Measurements from ENCODE around the gene EXOC8. TPM values are rescaled to one million over a fixed set of nuclear protein-coding genes. Genes with fewer than 3 reads are reported as not detected.
"Not testable (repeated sequence)": the region's sequence is repeated elsewhere in the genome, so short reads cannot be mapped to it uniquely, and the experiment has no call there.

Gene EXOC8
- total RNA-seq, 1 donor from 2014 or later: 13.1 TPM

DNA sequence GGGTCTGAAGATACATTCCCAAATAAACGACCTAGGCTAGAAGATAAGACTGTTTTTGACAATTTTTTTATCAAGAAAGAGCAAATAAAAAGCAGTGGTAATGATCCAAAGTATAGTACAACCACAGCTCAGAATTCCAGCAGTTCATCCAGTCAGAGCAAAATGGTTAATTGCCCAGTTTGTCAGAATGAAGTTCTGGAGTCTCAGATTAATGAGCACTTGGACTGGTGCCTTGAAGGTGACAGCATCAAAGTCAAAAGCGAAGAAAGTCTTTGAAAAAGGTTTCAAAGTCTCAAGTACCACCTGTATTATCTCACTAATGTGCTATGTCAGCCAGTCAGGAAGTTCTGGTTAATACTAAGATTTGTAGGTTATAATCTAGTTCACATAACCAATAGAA lies 15.4 kb upstream of the EXOC8 start:
- H3K9me3 Mint-ChIP-seq: no peaks in the 10 kb centered on the region
- H3K27ac Mint-ChIP-seq: no peak overlapping the region
- no peak overlapping the region for H3K4me3 Mint-ChIP-seq
- peaks cover 6% of the 10 kb centered on the region for H3K4me1 Mint-ChIP-seq (ENCODE audit: unreplicated experiment)
- TF ChIP-seq, protein P1, sequence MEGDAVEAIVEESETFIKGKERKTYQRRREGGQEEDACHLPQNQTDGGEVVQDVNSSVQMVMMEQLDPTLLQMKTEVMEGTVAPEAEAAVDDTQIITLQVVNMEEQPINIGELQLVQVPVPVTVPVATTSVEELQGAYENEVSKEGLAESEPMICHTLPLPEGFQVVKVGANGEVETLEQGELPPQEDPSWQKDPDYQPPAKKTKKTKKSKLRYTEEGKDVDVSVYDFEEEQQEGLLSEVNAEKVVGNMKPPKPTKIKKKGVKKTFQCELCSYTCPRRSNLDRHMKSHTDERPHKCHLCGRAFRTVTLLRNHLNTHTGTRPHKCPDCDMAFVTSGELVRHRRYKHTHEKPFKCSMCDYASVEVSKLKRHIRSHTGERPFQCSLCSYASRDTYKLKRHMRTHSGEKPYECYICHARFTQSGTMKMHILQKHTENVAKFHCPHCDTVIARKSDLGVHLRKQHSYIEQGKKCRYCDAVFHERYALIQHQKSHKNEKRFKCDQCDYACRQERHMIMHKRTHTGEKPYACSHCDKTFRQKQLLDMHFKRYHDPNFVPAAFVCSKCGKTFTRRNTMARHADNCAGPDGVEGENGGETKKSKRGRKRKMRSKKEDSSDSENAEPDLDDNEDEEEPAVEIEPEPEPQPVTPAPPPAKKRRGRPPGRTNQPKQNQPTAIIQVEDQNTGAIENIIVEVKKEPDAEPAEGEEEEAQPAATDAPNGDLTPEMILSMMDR (conservative IDR thresholded peaks at IDR 0.05): no peak
- DNase-seq (ENCODE audit: extremely low spot score, unreplicated experiment): no peak
- H3K27me3 Mint-ChIP-seq: no peaks in the 10 kb centered on the region
- peaks cover 10% of the 10 kb centered on the region for H3K36me3 Mint-ChIP-seq

DNA sequence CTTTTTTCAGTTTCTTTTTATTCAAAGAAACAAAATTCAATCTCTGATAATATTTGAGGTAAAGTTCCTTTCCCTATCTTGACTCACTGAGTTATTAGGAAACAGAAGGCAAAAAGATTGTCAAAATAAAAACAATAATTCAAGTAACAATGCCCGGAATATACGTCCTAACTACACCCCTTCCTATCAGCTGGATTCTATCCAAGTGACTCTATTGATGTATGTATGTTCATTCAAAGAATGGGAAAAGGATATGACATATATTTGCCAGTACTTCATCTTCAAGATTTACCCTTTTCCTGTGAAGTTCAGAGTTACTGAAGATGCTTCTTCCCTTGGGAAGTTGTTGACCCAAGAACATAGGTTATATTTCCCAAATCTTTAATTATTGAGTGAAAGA lies 14.2 kb upstream of the EXOC8 start:
- no peaks in the 10 kb centered on the region for H3K4me1 Mint-ChIP-seq (ENCODE audit: unreplicated experiment)
- DNase-seq (ENCODE audit: extremely low spot score, unreplicated experiment): no peak
- TF ChIP-seq, protein P1 (conservative IDR thresholded peaks at IDR 0.05): no peak
- H3K4me3 Mint-ChIP-seq: no peak overlapping the region
- H3K27ac Mint-ChIP-seq: no peak overlapping the region
- H3K27me3 Mint-ChIP-seq: no peaks in the 10 kb centered on the region
- H3K36me3 Mint-ChIP-seq: peaks cover 8% of the 10 kb centered on the region
- H3K9me3 Mint-ChIP-seq: no peaks in the 10 kb centered on the region

DNA sequence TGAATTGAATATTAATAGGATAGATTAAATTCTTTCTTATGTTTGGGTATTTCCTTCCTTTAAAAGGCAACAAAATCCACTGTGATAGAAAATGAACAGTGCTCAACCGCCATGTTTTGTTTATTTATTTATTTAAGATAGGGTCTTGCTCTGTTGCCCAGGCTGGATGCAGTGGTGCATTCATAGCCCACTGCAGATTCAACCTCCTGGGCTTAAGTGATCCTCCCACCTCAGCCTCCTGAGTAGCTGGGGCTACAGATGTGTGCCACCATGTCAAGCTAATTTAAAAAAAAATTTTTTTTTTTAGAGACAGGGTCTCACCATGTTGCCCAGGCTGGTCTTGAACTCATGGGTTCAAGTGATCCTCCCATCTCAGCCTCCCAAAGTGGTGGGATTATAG lies 11.2 kb upstream of the EXOC8 start:
- not testable (repeated sequence) for H3K27me3 Mint-ChIP-seq; H3K4me1 Mint-ChIP-seq (ENCODE audit: unreplicated experiment); H3K4me3 Mint-ChIP-seq; H3K9me3 Mint-ChIP-seq; DNase-seq (ENCODE audit: extremely low spot score, unreplicated experiment); H3K27ac Mint-ChIP-seq
- peaks cover 14% of the 10 kb centered on the region for H3K36me3 Mint-ChIP-seq

DNA sequence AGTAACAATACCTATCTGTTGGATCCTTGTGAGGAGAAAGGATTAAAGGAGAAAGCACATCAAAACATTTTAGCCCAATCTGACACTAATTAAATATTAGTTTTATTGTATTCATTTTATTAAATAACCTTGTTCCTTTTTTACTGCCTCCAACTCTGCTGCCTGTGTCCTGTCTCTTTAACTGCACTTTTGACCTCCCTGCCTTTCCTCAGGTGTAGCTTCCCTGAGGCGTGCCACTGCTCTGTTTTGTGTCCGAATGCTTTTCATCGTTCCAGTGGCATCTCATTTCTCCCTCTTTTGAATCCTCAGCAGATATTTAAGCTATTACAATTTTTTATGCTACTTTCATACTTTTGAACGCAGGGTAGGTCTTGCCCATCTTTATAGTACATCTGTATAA lies 10.8 kb upstream of the EXOC8 start:
- Mint-ChIP-seq H3K4me1 (ENCODE audit: unreplicated experiment) (no peaks in the 10 kb centered on the region), H3K9me3 (no peaks in the 10 kb centered on the region), H3K36me3 (peaks cover 18% of the 10 kb centered on the region), H3K27me3 (no peaks in the 10 kb centered on the region), H3K27ac (no peak overlapping the region), H3K4me3 (no peak overlapping the region)
- TF ChIP-seq, protein P1 (conservative IDR thresholded peaks at IDR 0.05): no peak
- DNase-seq (ENCODE audit: extremely low spot score, unreplicated experiment): no peak

DNA sequence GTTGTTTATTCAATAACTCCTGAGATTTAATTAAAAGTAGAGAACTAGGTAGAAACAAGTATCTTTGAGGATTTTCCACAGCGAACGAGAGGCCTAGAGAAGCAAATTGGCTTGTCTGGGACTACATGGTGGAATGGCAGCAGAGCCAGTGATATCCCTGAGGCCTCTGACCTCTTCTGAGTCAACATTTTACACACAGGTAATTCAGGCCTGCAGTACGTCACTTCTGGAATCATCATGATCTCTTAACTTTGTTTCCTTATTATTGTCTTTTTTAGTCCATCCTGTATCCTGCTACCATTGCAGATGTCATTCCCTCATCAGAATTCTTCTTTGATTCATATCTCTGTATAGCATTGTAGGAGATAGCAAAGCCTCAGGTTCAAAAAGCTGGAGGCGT lies 10.3 kb upstream of the EXOC8 start:
- Mint-ChIP-seq H3K27ac (no peak overlapping the region), H3K27me3 (no peaks in the 10 kb centered on the region), H3K4me3 (no peak overlapping the region), H3K4me1 (ENCODE audit: unreplicated experiment) (no peaks in the 10 kb centered on the region), H3K9me3 (no peaks in the 10 kb centered on the region), H3K36me3 (peaks cover 22% of the 10 kb centered on the region)
- DNase-seq (ENCODE audit: extremely low spot score, unreplicated experiment): no peak
- TF ChIP-seq, protein P1 (conservative IDR thresholded peaks at IDR 0.05): no peak

DNA sequence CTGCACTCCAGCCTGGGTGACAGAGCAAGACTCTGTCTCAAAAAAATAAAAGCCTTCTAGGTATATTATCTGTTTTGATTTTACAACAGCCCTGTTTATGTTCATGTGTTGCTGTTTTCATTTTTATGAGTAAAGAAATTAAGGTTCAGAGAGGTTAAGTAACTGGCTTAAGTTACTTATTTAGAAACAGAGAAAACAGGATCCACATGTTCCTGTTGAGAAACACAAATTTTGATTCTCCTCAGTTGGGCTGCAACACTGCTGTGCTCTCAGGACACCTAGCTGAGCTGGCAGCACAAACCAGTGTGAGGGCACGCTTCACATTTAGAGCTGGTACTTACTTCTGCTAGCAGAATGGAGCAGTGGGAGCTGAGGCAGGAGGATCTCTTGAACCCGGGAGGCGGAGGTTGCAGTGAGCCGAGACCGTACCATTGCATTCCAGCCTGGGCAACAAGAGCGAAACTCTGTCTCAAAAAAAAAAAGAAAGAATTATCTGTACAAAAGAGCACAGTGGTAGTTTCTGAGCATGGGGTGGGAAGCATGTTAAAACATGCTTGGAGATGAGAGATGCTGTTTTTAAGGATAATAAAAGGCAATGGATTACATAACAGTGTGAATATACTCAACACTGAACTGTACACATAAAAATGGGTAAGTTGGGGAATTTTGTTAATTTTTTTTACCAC lies 2.8 kb upstream of the EXOC8 start:
- no peak for DNase-seq (ENCODE audit: extremely low spot score, unreplicated experiment)
- H3K27ac Mint-ChIP-seq: no peak overlapping the region
- H3K9me3 Mint-ChIP-seq: peaks cover 5% of the 10 kb centered on the region
- peaks cover 20% of the 10 kb centered on the region for H3K4me1 Mint-ChIP-seq (ENCODE audit: unreplicated experiment)
- TF ChIP-seq, protein P1 (conservative IDR thresholded peaks at IDR 0.05): no peak
- H3K27me3 Mint-ChIP-seq: no peaks in the 10 kb centered on the region
- no peak overlapping the region for H3K4me3 Mint-ChIP-seq
- H3K36me3 Mint-ChIP-seq: peaks cover 31% of the 10 kb centered on the region
